ENCODE measurements around the gene KIF3A.

The KIF3A gene

DNA sequence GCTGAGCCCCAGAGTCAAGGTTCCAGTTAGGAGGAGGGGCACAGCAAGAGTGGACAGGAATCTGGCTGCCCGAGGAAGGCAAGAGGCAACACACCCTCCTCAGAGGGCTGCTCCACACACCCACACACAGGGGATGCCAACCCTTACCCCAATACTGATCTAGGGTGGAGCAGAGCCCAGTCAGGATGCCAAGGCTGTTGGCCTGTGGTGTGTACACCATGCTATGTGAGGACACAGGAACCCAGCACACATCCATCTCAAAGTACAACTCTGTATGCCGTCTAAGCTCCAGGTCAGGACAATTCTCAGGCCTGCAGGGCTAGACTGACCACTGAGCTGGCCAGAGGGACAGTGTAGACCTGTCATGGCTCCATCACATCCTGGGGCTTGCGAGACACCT is 37.1 kb upstream of the KIF3A start:
- peak overlapping the region; percentile 69 to 92 (median 85) for H3K4me3 Mint-ChIP-seq
- peak overlapping the region in 1 of 3 experiments; percentile 87 for H3K27ac Mint-ChIP-seq
- peaks cover 42% of the 10 kb centered on the region for H3K4me1 Mint-ChIP-seq
- H3K36me3 Mint-ChIP-seq (ENCODE audit: low read depth), result no peaks in the 10 kb centered on the region
- H3K9me3 Mint-ChIP-seq, result no peaks in the 10 kb centered on the region
- TF ChIP-seq CTCF (IDR thresholded peaks at IDR 0.05; ENCODE audit: unreplicated experiment in 3 of 3), result no peak
- peaks cover 7% of the 10 kb centered on the region for H3K27me3 Mint-ChIP-seq (ENCODE audit: low read depth)

GRCh38 chr5:132773601-132774355 is 36.4 kb upstream of the KIF3A start:
- peaks cover 42% of the 10 kb centered on the region for H3K4me1 Mint-ChIP-seq
- H3K4me3 Mint-ChIP-seq, result peak overlapping the region; percentile 16 to 69 (median 53)
- H3K27me3 Mint-ChIP-seq (ENCODE audit: low read depth), result peaks cover 7% of the 10 kb centered on the region
- no peaks in the 10 kb centered on the region for H3K36me3 Mint-ChIP-seq (ENCODE audit: low read depth)
- TF ChIP-seq CTCF (IDR thresholded peaks at IDR 0.05; ENCODE audit: unreplicated experiment in 3 of 3), result no peak
- H3K27ac Mint-ChIP-seq, result peak overlapping the region in 1 of 3 experiments; percentile 21
- no peaks in the 10 kb centered on the region for H3K9me3 Mint-ChIP-seq

- no peak overlapping the region for H3K4me3 Mint-ChIP-seq
- peaks cover 38% of the 10 kb centered on the region for H3K4me1 Mint-ChIP-seq
- no peaks in the 10 kb centered on the region for H3K36me3 Mint-ChIP-seq (ENCODE audit: low read depth)
- H3K27me3 Mint-ChIP-seq (ENCODE audit: low read depth), result peaks cover 4% of the 10 kb centered on the region
- H3K9me3 Mint-ChIP-seq, result no peaks in the 10 kb centered on the region
- H3K27ac Mint-ChIP-seq, result peak overlapping the region in 1 of 3 experiments; percentile 21
- TF ChIP-seq CTCF (IDR thresholded peaks at IDR 0.05; ENCODE audit: unreplicated experiment in 3 of 3), result no peak
These were observed 35.8 kb upstream of the KIF3A start for GRCh38 chr5:132773114-132773513.

DNA sequence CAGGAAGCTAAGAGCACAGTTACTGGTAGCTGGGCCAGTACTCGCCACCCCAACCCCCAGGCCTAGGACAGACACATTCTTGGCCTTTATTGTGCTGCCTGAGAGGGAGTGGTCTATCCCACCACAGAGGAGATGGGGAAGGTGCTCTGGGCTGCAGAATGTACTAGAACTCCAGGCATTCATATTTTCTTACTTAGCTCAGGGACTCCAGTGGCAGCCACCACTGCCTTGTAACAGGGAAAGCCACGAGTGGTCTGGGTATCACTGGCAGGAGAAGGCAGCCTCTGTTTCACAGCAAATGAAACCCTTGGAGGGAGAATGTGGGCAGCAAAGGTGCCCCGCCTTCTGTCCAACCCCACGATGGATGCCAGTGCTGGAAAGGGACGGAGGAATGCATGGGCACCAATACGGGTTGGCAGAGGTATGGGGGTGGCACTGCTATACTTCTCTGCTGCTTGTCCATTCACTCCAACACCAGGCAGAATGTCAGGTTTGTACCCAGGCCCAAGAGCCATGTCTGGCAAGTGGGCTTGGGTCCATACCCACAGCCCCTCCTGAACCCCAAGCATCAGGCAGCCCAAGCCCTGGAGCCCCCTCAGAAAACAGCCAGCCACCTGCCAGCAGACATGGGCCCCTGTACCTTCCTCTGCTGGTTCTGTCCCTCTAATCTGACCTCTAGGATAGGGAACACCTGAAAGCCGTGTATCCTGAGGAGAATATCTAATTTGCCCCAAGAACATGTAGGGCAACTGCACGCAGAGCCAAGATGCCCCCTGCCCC is 35.1 kb upstream of the KIF3A start:
- peak overlapping the region in 2 of 3 experiments; percentile 41 to 45 for H3K4me3 Mint-ChIP-seq
- H3K27me3 Mint-ChIP-seq (ENCODE audit: low read depth), result no peaks in the 10 kb centered on the region
- TF ChIP-seq CTCF (IDR thresholded peaks at IDR 0.05; ENCODE audit: unreplicated experiment in 3 of 3), result no peak
- H3K9me3 Mint-ChIP-seq, result no peaks in the 10 kb centered on the region
- no peaks in the 10 kb centered on the region for H3K36me3 Mint-ChIP-seq (ENCODE audit: low read depth)
- H3K27ac Mint-ChIP-seq, result peak overlapping the region; percentile 48 to 63 (median 56)
- H3K4me1 Mint-ChIP-seq, result peaks cover 42% of the 10 kb centered on the region

DNA sequence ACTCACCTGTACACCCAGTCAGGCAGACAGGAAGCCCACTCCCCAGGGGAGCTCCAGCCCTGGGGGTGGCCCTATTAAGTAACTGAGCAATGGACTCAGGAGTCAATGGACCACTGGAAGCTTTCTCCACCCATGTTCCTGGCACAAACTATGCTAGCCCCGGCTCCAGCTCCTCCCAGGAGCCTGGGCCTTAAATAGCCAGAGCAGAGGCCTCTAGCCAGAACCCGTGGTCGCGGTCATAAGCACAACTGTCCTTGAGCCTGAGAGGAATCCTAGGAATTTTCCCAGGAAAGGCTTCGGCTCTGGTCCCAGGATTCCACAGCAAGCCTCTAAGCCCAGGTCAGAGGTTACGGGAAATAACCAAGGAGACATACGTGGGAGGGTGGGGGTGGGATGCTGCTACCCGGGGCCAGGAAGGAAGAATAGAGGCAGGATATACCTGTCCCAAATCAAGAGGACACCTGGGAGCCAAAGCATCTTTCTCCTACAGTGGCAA is 34.2 kb upstream of the KIF3A start:
- Mint-ChIP-seq H3K9me3 (no peaks in the 10 kb centered on the region), H3K27me3 (ENCODE audit: low read depth) (no peaks in the 10 kb centered on the region), H3K36me3 (ENCODE audit: low read depth) (no peaks in the 10 kb centered on the region), H3K4me1 (peaks cover 48% of the 10 kb centered on the region), H3K27ac (peak overlapping the region; percentile 59 to 83 (median 63)), H3K4me3 (no peak overlapping the region)
- TF ChIP-seq CTCF (IDR thresholded peaks at IDR 0.05; ENCODE audit: unreplicated experiment in 3 of 3), result no peak
